GM19452 (cell line): ENCODE measurements around the gene ADAM12.

ENCODE experiments used
- ATAC-seq: cut with Tn5 transposase; IDR thresholded peaks from one replicate; pipeline ENCODE4 v1.9.1; 2021; ENCODE audit not compliant: unreplicated experiment

ADAM12 gene

GRCh38 chr10:126157189-126157588 lies 231.1 kb downstream of the ADAM12 start:
- no peak for ATAC-seq

DNA sequence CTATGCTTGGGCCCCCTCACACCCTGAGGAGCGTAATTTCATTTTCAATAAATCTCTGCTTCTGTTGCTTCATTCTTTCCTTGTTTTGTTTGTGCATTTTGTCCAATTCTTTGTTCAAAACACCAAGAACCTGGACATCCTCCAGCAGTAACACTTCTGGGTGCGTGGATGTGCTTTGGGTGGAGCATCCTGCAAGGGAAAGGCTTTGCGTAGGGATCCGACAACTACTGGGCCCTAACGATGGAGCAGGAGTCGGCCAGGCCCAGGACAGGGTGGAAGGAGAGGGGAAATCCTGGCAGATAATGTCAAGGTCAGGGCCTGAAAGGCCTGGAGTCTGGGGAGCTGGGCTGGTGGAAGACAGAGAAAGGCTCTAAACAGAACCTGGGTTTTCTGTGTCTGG lies 231.8 kb downstream of the ADAM12 start:
- no peak for ATAC-seq

DNA sequence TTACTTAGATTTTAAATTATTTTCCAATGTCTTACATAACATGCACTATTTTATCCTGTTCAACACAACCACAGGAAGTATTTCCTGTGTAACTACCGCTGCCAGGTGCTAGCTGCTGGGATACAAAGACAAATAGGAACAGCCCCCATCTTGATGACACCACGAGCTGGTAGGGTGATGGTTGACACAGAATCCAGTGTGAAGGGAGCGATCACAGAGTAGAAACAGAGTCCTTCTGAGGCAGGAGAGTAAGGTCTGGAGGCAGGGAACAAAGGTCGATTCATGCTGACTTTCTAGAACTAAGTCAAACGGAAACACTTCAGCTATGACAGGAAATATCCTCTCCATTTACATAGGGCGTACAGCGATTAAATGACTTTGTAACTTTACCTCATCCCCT lies 232.3 kb downstream of the ADAM12 start:
- no peak for ATAC-seq

- ATAC-seq: no peak
Measured at GRCh38 chr10:126155528-126155927, 232.7 kb downstream of the ADAM12 start.

- ATAC-seq: no peak
Measured at GRCh38 chr10:126153711-126154628, 234.3 kb downstream of the ADAM12 start.

DNA sequence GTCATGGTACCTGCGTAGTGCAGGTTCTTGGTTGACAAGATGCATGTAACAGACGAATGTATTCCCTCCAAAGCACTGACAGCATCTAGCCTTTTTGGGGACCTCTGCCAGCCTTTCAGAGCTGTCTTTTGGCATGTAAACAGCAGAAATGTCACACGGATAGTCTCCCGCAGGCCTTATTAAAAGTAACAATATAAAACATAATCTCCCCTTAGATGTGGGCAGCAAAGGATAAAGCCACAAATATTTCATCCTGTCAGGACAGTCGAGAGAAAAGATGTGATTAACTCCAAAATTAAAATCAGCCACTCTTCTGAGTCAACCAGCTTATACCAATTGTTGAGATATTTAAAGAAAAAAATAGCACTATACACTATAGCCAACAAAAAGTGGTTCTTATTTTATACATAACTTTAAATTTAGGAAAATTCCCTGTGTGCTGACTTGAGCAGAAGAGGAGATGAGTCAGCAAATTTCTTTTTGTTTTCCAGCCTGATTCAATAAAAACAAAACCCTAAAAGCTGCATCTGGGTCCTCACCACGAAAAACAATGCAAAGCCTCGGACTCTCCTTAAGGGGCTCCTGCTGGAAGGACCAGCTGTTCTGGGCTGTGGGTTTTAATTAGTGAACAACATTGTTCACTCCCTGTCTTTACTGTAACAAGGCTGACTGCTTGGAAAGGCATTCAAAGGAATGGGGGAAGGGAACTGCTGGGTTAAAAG lies 240.2 kb downstream of the ADAM12 start:
- no peak for ATAC-seq

- ATAC-seq: no peak
Measured at GRCh38 chr10:126146771-126147170, 241.5 kb downstream of the ADAM12 start.

- ATAC-seq: no peak
Measured at GRCh38 chr10:126143117-126143516, 245.2 kb downstream of the ADAM12 start.

GRCh38 chr10:126140746-126141273 lies 247.5 kb downstream of the ADAM12 start:
- ATAC-seq: no peak

DNA sequence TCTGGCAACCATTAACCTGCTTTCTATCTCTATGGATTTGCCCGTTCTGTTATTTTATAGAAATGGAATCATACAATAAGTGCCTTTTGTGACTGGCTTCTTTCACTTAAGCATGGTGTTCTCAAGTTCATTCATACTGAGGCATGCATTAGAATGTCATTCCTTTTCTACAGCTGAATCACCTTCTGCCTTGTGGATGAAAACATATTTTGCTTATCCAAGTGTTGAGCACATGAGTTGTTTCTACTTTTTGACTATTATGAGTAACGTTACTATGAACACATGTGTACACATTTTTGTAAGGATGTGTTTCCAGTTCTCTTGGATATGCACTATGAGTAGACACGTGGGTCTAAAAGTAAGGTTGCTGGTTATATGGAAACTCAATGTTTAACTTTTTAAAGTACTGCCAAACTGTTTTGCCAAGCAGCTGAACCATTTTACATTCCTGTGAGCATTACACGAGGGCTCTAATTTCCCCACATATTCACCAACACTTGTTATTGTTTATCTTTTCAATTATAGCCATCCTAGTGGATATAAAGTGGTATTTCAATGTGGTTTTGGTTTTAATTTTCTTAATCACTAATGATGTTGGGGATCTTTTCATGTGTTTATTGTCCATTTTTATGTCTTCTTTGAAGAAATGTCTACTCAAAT lies 250.6 kb downstream of the ADAM12 start:
- no peak for ATAC-seq

- no peak for ATAC-seq
Measured at GRCh38 chr10:126135941-126136595, 252.2 kb downstream of the ADAM12 start.

- ATAC-seq: no peak
Measured at GRCh38 chr10:126135177-126135576, 253.1 kb downstream of the ADAM12 start.

DNA sequence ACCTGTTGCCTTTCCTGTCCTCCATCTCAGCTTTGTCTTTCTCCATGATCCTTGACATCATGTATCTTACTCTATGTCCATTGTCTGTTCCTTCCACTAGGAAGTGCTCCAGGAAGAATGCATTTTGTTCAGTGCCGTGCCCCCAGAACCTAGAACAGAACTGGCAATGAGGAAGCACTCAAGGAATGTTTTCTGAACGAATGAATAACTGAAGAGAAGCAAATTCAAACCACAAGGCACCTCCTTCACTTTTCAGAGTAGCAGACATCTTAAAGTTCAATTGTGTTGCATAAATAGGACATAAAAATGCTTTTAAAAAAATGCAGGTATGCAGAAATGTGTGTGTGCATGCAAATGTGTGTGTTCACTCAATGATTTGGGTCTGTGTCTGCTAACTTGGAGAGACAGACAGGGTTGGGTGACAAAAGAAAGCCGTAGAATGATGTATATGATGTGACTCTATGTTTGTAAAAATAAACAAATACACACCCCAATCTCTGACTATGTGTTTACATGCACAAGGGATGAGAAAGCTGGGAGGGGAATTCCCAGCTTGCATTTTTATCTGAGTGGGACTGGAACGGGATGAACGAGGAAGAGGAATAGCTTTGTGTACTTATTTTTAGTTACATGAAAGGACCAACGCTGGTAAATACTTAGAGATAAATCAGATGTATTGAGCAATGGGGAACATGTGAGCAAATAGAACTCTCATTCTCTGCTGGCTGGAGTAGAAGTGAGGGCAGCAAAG lies 254.2 kb downstream of the ADAM12 start:
- ATAC-seq: no peak

- no peak for ATAC-seq
Measured at GRCh38 chr10:126133082-126133620, 255.1 kb downstream of the ADAM12 start.

DNA sequence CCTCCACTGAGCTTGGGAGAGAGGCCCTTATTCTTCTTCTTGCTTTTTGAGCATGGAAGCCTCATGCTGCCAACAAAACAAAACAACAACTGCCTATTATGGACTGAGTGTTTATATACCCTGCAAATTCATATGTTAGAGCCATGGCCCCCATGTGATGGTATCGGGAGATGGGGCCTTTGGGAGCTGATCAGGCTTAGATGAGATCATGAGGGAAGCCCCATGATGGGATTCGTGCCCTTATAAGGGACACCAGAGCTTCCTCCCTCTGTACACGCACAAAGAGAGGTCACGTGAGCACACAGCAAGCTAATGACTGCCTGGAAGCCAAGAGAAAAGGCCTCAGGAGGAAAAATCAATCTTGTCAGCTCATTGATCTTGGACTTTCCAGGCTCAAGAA lies 256.9 kb downstream of the ADAM12 start:
- no peak for ATAC-seq

- ATAC-seq: no peak
Measured at GRCh38 chr10:126130271-126130710, 258.0 kb downstream of the ADAM12 start.

GRCh38 chr10:126129026-126129425 lies 259.3 kb downstream of the ADAM12 start:
- ATAC-seq: no peak

DNA sequence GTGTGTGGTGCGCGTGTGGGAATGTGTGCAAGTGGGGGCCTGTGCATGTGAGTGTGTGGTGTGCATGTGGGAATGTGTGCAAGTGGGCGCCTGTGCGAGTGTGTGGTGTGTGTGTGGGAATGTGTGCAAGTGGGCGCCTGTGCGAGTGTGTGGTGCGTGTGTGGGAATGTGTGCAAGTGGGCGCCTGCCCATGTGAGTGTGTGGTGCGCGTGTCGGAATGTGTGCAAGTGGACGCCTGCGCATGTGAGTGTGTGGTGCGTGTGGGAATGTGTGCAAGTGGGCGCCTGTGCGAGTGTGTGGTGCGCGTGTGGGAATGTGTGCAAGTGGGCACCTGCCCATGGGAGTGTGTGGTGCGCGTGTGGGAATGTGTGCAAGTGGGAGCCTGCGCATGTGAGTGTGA lies 259.7 kb downstream of the ADAM12 start:
- no peak for ATAC-seq

DNA sequence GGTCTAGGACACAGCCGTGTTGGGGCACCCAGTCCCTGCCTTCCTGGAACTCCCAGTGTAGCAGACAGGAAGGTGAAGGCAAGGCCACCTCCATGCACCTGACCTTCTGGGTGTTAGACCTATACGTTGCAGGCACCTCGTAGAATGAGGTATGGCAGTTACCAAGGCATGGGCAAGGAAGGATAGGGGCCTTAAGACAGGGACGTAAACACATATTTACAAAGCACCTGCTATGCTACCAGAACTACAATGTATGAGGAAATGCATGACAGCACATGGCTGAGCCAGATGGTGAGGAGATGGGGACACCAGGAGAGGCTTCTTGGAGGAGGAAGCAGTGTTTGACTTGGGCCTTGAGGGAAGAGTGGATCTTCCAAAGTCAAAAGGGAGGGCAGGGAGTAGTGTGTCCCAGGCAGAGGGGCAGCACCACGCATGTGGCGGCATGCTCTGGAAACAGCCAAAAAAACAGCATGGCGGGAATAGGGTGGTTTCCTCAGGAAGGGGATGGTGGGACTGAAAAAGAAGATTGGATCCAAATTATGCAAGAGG lies 260.7 kb downstream of the ADAM12 start:
- ATAC-seq: no peak

- ATAC-seq: no peak
Measured at GRCh38 chr10:126126866-126127265, 261.4 kb downstream of the ADAM12 start.
